ENCODE measurements around the gene RNF44. TPM values are rescaled to one million over a fixed set of nuclear protein-coding genes. Genes with fewer than 3 reads are reported as not detected.

Gene RNF44
- total RNA-seq, 2 donors from 2014 or later, result 10.9 to 38.6 TPM

GRCh38 chr5:176564002-176564401, 26.8 kb upstream of the RNF44 start:
- Histone ChIP-seq H3K27me3 (no peaks in the 10 kb centered on the region), H3K4me3 (no peak overlapping the region), H3K27ac (no peak overlapping the region), H3K4me1 (no peaks in the 10 kb centered on the region), H3K36me3 (replicated peaks in 1 of 2; ENCODE audit: insufficient read depth in 1 of 2, low read depth in 2 of 2) (no peaks in the 10 kb centered on the region), H3K9me3 (no peaks in the 10 kb centered on the region)
- ATAC-seq, result no peak
- TF ChIP-seq CTCF (IDR thresholded peaks at IDR 0.05), result no peak
- TF ChIP-seq POLR2A (IDR thresholded peaks at IDR 0.05), result no peak
- DNase-seq, result no peak
- intact Hi-C loops (cut with DNase I), result no loop called here
- WGBS, 2 donors, result 75 to 80% methylated on average over 10 of the region's 10 CpGs

GRCh38 chr5:176562189-176562588, 25.0 kb upstream of the RNF44 start:
- DNase-seq (no peak), ATAC-seq (no peak)
- Histone ChIP-seq H3K4me1 (no peaks in the 10 kb centered on the region), H3K27me3 (no peaks in the 10 kb centered on the region), H3K27ac (no peak overlapping the region), H3K4me3 (no peak overlapping the region), H3K36me3 (replicated peaks in 1 of 2; ENCODE audit: insufficient read depth in 1 of 2, low read depth in 2 of 2) (no peaks in the 10 kb centered on the region), H3K9me3 (no peaks in the 10 kb centered on the region)
- TF ChIP-seq POLR2A (IDR thresholded peaks at IDR 0.05), result no peak
- TF ChIP-seq CTCF (IDR thresholded peaks at IDR 0.05), result no peak
- intact Hi-C loops (cut with DNase I), result no loop called here
- 53% methylated on average over 10 of the region's 10 CpGs for WGBS, 2 donors

GRCh38 chr5:176561259-176561658, 24.1 kb upstream of the RNF44 start:
- DNase-seq, result no peak
- WGBS, 2 donors, result 77 to 86% methylated on average over 3 of the region's 3 CpGs
- ATAC-seq, result no peak
- H3K36me3 ChIP-seq (replicated peaks in 1 of 2; ENCODE audit: insufficient read depth in 1 of 2, low read depth in 2 of 2), result no peaks in the 10 kb centered on the region
- no peaks in the 10 kb centered on the region for H3K27me3 ChIP-seq
- intact Hi-C loops (cut with DNase I), result no loop called here
- no peaks in the 10 kb centered on the region for H3K4me1 ChIP-seq
- TF ChIP-seq CTCF (IDR thresholded peaks at IDR 0.05), result no peak
- no peak for TF ChIP-seq POLR2A (IDR thresholded peaks at IDR 0.05)
- H3K4me3 ChIP-seq, result no peak overlapping the region
- H3K27ac ChIP-seq, result no peak overlapping the region
- H3K9me3 ChIP-seq, result no peaks in the 10 kb centered on the region

- TF ChIP-seq POLR2A (IDR thresholded peaks at IDR 0.05) (no peak), CTCF (IDR thresholded peaks at IDR 0.05) (no peak)
- DNase-seq (no peak), ATAC-seq (no peak)
- WGBS, 2 donors, result 62 to 68% methylated on average over 8 of the region's 8 CpGs
- Histone ChIP-seq H3K27ac (no peak overlapping the region), H3K4me3 (no peak overlapping the region), H3K27me3 (no peaks in the 10 kb centered on the region), H3K36me3 (replicated peaks in 1 of 2; ENCODE audit: insufficient read depth in 1 of 2, low read depth in 2 of 2) (no peaks in the 10 kb centered on the region), H3K9me3 (no peaks in the 10 kb centered on the region), H3K4me1 (no peaks in the 10 kb centered on the region)
- intact Hi-C loops (cut with DNase I), result no loop called here
These were observed 23.2 kb upstream of the RNF44 start for GRCh38 chr5:176560364-176560763.

- 31 to 44% methylated on average over 5 of the region's 5 CpGs for WGBS, 2 donors
- Histone ChIP-seq H3K9me3 (no peaks in the 10 kb centered on the region), H3K36me3 (replicated peaks in 1 of 2; ENCODE audit: insufficient read depth in 1 of 2, low read depth in 2 of 2) (no peaks in the 10 kb centered on the region), H3K27ac (no peak overlapping the region), H3K4me1 (no peaks in the 10 kb centered on the region), H3K27me3 (no peaks in the 10 kb centered on the region), H3K4me3 (no peak overlapping the region)
- no peak for TF ChIP-seq CTCF (IDR thresholded peaks at IDR 0.05)
- TF ChIP-seq POLR2A (IDR thresholded peaks at IDR 0.05), result no peak
- DNase-seq, result no peak
- intact Hi-C loops (cut with DNase I), result no loop called here
- ATAC-seq, result no peak
These were observed 22.5 kb upstream of the RNF44 start for GRCh38 chr5:176559683-176560082.
